ENCODE data around the gene OPCML. TPM values are rescaled to one million over a fixed set of nuclear protein-coding genes. Genes with fewer than 3 reads are reported as not detected.

OPCML gene
- polyA plus RNA-seq, 1 donor (not counting 4 experiments of a cell fraction or from before 2014, with no cell fraction given), result 0.04 TPM

DNA sequence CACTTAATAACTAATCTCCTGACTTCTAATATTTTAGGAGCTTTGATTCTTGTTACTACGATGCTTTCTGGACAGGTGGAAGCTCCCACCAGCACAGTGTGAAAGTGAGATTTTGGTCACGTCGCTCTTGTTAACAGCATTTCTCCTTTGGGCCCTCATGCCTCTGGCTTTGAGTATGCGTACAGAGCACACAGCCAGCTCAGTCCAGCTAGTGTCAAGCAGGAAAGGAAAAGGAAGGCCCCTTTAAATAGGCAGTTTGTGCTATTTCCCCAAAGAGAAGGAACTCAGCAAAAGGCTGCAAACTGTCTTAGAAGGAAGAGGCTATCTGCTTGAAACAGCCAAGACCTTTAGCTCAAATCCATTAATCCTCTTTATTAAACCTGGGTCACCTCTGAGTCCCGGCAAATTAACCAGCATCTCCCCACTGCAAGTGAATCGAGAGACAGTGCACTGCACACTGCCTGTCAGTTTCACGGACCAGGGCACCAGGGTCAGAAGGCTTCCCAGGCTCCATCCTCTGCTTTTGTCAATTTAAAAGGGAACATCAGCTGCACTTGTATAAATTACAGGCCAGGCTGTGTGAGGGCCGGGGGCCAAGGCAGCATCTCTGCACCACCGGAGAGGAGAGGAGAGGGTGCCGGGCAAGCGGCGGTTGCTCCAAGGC is 34.7 kb downstream of the OPCML start:
- Histone ChIP-seq H3K27ac (ENCODE audit: control insufficient read depth, insufficient read depth, low read length) (no peak overlapping the region), H3K4me3 (ENCODE audit: control insufficient read depth in 2 of 3, extremely low read depth in 1 of 3, insufficient read depth in 2 of 3, low read depth in 1 of 3, low read length in 3 of 3) (no peak overlapping the region), H3K4me2 (ENCODE audit: control insufficient read depth, extremely low read depth, insufficient read depth, low read depth, low read length) (no peak overlapping the region), H3K9me3 (ENCODE audit: control insufficient read depth, low read depth, low read length) (no peaks in the 10 kb centered on the region), H3K9ac (ENCODE audit: control insufficient read depth, extremely low read depth, insufficient read depth, low read length) (no peak overlapping the region), H3K36me3 (ENCODE audit: control insufficient read depth in 2 of 2, extremely low read depth in 1 of 2, insufficient read depth in 2 of 2, low read length in 2 of 2) (no peaks in the 10 kb centered on the region), H4K20me1 (ENCODE audit: control insufficient read depth, extremely low read depth, insufficient read depth, low read length) (no peaks in the 10 kb centered on the region), H3K27me3 (ENCODE audit: control insufficient read depth, extremely low read depth, insufficient read depth, low read length) (no peaks in the 10 kb centered on the region), H3K4me1 (ENCODE audit: control insufficient read depth, extremely low read depth, insufficient read depth, low read length) (no peaks in the 10 kb centered on the region), H2AFZ (ENCODE audit: control insufficient read depth, low read length) (no peak overlapping the region), H3K79me2 (ENCODE audit: control insufficient read depth, insufficient read depth, low read length) (no peaks in the 10 kb centered on the region), H3K9me1 (ENCODE audit: control insufficient read depth, extremely low read depth, insufficient read depth, low read length) (no peaks in the 10 kb centered on the region)
- no peak for TF ChIP-seq EZH2 (IDR thresholded peaks at IDR 0.05; ENCODE audit: low read length)
- TF ChIP-seq, protein P1, sequence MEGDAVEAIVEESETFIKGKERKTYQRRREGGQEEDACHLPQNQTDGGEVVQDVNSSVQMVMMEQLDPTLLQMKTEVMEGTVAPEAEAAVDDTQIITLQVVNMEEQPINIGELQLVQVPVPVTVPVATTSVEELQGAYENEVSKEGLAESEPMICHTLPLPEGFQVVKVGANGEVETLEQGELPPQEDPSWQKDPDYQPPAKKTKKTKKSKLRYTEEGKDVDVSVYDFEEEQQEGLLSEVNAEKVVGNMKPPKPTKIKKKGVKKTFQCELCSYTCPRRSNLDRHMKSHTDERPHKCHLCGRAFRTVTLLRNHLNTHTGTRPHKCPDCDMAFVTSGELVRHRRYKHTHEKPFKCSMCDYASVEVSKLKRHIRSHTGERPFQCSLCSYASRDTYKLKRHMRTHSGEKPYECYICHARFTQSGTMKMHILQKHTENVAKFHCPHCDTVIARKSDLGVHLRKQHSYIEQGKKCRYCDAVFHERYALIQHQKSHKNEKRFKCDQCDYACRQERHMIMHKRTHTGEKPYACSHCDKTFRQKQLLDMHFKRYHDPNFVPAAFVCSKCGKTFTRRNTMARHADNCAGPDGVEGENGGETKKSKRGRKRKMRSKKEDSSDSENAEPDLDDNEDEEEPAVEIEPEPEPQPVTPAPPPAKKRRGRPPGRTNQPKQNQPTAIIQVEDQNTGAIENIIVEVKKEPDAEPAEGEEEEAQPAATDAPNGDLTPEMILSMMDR (optimal IDR thresholded peaks at IDR 0.05 in 1 of 3, IDR thresholded peaks at IDR 0.05 in 1 of 3, conservative IDR thresholded peaks at IDR 0.05 in 1 of 3; ENCODE audit: extremely low read depth in 1 of 3, insufficient read depth in 2 of 3, low read length in 3 of 3), result no peak
- dilution Hi-C loops (cut with MboI; ENCODE audit: extremely low pct_ligation_motif_present, low sequenced_read_pairs), result no loop called here
- FAIRE-seq (no peak), DNase-seq (ENCODE audit: low read depth, low spot score) (no peak)

DNA sequence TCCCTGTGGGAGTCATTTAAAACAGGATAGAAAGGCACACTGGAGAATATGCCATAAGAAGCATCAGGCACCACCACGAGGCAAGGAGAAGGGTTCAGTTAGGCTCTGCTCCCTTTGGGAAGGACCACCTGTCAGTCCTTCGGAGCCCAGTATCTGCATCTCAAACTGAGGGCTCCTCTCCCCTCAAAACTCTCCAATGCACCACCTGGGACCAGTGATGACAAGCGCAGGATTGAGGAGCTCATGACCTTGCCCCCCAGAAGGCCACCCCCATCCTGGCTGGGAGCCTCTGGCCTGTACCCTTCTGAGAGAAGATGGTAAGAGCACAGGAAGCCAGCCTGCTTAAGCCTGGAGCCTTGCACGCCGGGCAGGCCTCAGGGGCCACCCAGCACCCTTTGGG is 39.4 kb downstream of the OPCML start:
- H3K4me1 ChIP-seq (ENCODE audit: control insufficient read depth, extremely low read depth, insufficient read depth, low read length), result no peaks in the 10 kb centered on the region
- DNase-seq (ENCODE audit: low read depth, low spot score) (no peak), FAIRE-seq (no peak)
- no peaks in the 10 kb centered on the region for H4K20me1 ChIP-seq (ENCODE audit: control insufficient read depth, extremely low read depth, insufficient read depth, low read length)
- no peaks in the 10 kb centered on the region for H3K9me3 ChIP-seq (ENCODE audit: control insufficient read depth, low read depth, low read length)
- no peak overlapping the region for H3K4me2 ChIP-seq (ENCODE audit: control insufficient read depth, extremely low read depth, insufficient read depth, low read depth, low read length)
- dilution Hi-C loops (cut with MboI; ENCODE audit: extremely low pct_ligation_motif_present, low sequenced_read_pairs), result no loop called here
- H3K36me3 ChIP-seq (ENCODE audit: control insufficient read depth in 2 of 2, extremely low read depth in 1 of 2, insufficient read depth in 2 of 2, low read length in 2 of 2), result no peaks in the 10 kb centered on the region
- H3K9ac ChIP-seq (ENCODE audit: control insufficient read depth, extremely low read depth, insufficient read depth, low read length), result no peak overlapping the region
- H3K27ac ChIP-seq (ENCODE audit: control insufficient read depth, insufficient read depth, low read length), result no peak overlapping the region
- no peak overlapping the region for H3K4me3 ChIP-seq (ENCODE audit: control insufficient read depth in 2 of 3, extremely low read depth in 1 of 3, insufficient read depth in 2 of 3, low read depth in 1 of 3, low read length in 3 of 3)
- H3K27me3 ChIP-seq (ENCODE audit: control insufficient read depth, extremely low read depth, insufficient read depth, low read length), result no peaks in the 10 kb centered on the region
- TF ChIP-seq EZH2 (IDR thresholded peaks at IDR 0.05; ENCODE audit: low read length), result no peak
- TF ChIP-seq, protein P1 (optimal IDR thresholded peaks at IDR 0.05 in 1 of 3, IDR thresholded peaks at IDR 0.05 in 1 of 3, conservative IDR thresholded peaks at IDR 0.05 in 1 of 3; ENCODE audit: extremely low read depth in 1 of 3, insufficient read depth in 2 of 3, low read length in 3 of 3), result no peak
- no peak overlapping the region for H2AFZ ChIP-seq (ENCODE audit: control insufficient read depth, low read length)
- H3K9me1 ChIP-seq (ENCODE audit: control insufficient read depth, extremely low read depth, insufficient read depth, low read length), result no peaks in the 10 kb centered on the region
- H3K79me2 ChIP-seq (ENCODE audit: control insufficient read depth, insufficient read depth, low read length), result no peaks in the 10 kb centered on the region

All from keratinocyte (primary cell).